ENCODE measurements around the gene ZCWPW1. TPM values are rescaled to one million over a fixed set of nuclear protein-coding genes. Genes with fewer than 3 reads are reported as not detected.
"Not testable (repeated sequence)": the region's sequence is repeated elsewhere in the genome, so short reads cannot be mapped to it uniquely, and the experiment has no call there.

ZCWPW1 gene
- polyA plus RNA-seq, 4 donors = 5.2 to 8.1 (median 5.8) TPM

DNA sequence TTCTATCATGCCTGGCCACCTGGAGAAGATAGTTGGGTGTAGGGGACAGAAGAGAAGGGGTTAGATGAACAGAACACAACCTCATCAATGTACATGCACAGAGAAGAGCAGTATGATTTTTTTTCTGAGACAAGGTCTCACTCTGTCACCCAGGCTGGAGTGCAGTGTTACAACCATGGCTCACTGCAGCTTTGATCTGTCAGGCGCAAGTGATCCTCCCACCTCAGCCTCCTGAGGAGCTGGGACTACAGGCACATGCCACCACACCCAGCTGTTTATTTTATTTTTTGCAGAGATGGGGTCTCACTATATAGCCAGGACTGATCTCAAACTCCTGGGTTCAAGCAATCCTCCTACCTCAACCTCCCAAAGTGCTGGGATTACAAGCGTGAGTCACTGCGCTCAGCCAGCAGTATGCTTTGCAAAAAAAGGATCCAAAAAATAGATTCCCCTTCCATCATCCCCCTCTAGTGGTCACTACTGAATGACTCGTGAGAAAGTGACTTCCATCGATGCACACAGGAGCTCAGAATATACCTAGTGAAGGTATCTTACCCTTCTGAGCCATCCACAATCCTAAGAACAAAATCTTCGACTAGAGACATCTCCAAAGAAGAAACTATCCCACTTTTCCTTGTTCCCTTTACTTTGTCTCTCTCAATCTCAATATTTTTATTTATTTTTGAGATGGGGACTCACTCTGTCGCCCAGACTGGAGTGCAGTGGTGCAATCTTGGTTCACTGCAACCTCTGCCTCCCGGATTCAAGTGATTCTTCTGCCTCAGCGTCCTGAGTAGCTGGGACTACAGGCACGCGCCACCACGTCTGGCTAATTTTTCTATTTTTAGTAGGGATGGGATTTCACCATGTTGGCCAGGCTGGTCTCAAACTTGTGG, 21.0 kb downstream of the ZCWPW1 start:
- peak in 1 of 4 donors; percentile 45 for DNase-seq (ENCODE audit: low read depth in 4 of 4, low spot score in 3 of 4)

GRCh38 chr7:100406767-100407166, 21.7 kb downstream of the ZCWPW1 start:
- no peak for DNase-seq (ENCODE audit: low read depth in 4 of 4, low spot score in 3 of 4)

- DNase-seq (ENCODE audit: low read depth in 4 of 4, low spot score in 3 of 4) = no peak
Observed at GRCh38 chr7:100402241-100402640, 26.3 kb downstream of the ZCWPW1 start.

GRCh38 chr7:100401811-100402210, 26.7 kb downstream of the ZCWPW1 start:
- no peak for DNase-seq (ENCODE audit: low read depth in 4 of 4, low spot score in 3 of 4)

GRCh38 chr7:100400656-100401055, 27.8 kb downstream of the ZCWPW1 start:
- peak in 3 of 4 donors; percentile 26 to 36 (median 30) for DNase-seq (ENCODE audit: low read depth in 4 of 4, low spot score in 3 of 4)

- DNase-seq (ENCODE audit: low read depth in 4 of 4, low spot score in 3 of 4) = no peak
Observed at GRCh38 chr7:100400041-100400440, 28.5 kb downstream of the ZCWPW1 start.

DNA sequence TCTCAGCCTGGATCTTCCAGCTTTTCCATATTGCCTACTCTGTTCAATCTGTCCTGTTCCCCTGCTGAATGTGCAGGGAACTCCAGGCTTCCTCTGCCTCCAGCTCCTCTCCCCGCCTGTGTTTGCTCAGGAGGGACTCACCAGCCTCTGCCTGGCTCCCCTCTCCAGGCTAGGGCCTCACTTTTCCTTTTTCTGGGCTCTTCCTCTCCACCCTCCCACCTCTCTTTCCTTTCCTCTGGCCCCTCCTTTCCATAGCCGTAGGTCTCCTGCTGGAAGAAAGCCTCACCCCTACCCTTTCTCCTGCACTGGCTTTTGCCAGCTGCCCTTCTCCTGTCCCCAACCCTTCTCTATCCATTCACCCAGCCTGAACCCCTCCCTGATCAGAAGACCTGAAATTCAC, 30.3 kb downstream of the ZCWPW1 start:
- DNase-seq (ENCODE audit: low read depth in 4 of 4, low spot score in 3 of 4) = no peak

DNA sequence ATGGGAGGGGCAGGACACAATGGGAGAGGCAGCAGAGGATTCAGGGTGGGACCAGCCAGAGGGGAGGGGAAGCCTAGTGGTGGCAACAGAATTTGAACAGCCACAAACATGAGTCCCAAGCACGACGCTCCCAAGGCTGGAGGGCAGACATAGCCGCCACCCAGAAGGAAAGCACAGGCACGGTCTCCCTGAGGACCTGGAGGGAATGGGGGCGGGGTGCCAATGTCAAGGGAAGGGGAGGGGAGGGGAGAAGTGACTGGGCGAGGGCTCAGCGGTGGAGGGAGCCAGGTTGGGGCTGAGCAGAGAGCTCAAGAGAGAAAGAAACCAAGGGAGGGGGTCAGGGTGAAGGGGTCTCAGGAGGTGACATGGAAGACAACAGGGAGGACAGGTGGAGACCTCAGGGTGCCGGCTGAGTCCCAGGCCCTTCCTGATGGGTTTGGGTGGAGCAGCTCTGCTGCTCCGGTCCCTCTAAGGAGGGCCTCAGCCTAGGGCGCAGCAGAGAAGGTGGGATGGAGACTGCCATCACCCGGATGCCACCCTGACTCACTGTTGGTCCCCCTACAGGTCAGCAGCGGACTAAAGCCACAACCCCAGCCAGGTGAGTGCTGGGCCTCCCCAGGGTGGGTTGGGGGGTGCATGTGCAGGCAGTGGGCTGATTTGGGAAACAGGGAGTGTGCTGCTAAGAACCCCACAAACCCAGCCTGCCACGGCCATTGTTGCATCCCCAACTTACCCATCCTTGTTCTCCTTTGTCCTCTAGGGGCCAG, 31.0 kb downstream of the ZCWPW1 start:
- no peak for DNase-seq (ENCODE audit: low read depth in 4 of 4, low spot score in 3 of 4)

DNA sequence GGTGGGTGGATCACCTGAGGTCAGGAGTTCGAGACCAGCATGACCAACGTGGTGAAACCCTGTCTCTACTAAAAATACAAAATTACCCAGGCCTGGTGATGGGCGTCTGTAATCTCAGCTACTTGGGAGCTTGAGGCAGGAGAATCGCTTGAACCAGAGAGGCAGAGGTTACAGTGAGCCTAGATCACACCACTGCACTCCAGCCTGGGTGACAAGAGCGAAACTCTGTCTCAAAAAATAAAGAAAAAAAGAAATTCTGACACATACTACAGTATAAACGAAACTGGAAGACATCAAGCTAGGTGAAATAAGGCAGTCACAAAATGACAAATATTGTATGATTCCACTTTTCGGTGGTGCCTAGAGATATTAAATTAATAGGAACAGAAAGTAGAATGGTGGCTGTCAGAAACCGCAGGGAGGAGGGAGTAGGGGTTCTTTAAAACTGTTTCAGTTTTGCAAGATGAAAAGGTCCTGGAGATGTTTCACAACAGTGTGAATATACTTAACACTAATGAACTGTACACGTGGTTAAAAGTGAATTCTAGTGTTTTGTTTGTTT, 32.0 kb downstream of the ZCWPW1 start:
- no peak for DNase-seq (ENCODE audit: low read depth in 4 of 4, low spot score in 3 of 4)

- no peak for DNase-seq (ENCODE audit: low read depth in 4 of 4, low spot score in 3 of 4)
Observed at GRCh38 chr7:100394077-100394476, 34.4 kb downstream of the ZCWPW1 start.

GRCh38 chr7:100393233-100393905, 35.1 kb downstream of the ZCWPW1 start:
- DNase-seq (ENCODE audit: low read depth in 4 of 4, low spot score in 3 of 4) = no peak

DNA sequence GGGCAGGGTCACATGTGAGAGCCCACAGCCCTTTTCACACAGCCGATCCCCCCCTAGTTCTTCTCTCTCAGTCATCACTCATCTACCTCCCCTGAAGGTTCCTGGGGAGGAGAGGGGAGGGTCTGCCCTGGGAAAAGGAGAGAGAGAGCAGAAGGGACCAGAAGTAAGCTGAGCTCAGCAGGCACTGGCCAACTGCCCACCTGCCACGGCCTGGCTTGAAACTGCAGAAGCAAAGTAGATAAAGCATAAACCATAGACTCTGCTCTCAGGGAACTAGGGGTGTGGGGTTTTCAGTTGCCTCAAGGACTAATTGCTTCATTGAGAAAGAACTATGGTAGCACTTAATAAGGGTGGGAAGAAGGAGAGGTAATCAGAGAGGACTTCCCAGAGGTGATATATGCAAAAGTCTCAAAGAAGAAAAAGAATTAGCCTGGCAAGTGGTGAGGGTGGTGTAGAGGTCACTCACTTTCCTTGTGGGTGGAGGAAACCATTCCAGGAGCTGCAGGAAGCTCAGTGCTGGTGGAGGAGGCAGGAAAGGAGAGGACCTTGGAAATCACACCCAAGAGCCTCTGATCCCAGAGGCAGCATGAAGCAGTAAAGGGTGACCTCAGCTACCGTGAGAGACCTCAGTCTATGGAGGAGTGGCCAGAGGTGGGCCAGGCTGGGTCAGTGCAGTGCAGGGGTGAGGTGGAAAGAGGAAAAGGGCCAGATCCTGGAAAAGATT, 38.1 kb downstream of the ZCWPW1 start:
- DNase-seq (ENCODE audit: low read depth in 4 of 4, low spot score in 3 of 4) = no peak

DNA sequence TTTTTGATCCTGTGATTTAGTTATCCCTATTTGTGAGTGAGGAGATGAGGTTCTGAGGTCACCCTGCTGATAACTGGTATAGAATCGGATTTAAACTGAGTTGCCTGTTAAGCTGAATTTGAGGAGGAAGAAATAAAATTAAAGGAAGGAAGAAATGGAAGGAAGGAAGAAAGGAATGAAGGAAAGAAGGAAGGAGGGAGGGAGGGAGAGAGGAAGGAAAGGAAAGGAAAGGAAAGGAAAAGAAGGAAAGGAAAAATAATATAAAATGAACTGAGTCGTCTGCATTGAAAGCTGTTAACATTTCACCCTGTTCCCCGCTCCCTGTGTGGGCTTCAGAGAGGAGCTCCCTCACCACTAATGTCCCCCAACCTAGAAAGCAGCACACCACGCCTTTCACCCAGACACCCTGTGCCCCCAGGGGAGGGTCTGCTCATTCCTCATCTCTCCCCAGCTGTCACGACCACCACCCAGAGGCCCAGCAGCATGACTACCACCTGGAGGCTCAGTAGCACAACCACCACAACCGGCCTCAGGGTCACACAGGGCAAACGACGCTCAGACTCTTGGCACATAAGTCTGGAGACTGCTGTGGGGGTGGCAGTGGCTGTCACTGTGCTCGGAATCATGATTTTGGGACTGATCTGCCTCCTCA, 38.9 kb downstream of the ZCWPW1 start:
- no peak for DNase-seq (ENCODE audit: low read depth in 4 of 4, low spot score in 3 of 4)

- DNase-seq (ENCODE audit: low read depth in 4 of 4, low spot score in 3 of 4) = no peak
Observed at GRCh38 chr7:100387695-100388094, 40.8 kb downstream of the ZCWPW1 start.

DNA sequence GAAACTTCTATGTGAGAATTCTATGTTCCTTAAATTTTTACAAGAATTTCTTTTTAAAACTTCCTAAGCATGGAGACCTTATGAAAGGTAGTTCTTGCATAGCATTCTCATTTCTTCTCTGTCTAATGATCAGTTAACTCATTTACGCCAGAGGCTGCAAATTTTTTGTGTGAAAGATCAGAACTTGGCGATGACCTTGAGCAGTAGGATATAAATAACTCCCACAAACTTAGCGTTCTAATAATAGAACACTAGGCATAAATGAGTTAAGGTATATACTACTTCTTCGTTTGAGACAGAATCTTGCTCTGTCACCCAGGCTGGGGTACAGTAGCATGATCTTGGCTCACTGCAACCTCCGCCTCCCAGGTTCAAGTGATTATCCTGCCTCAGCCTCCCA, 41.6 kb downstream of the ZCWPW1 start:
- DNase-seq (ENCODE audit: low read depth in 4 of 4, low spot score in 3 of 4) = no peak

- no peak for DNase-seq (ENCODE audit: low read depth in 4 of 4, low spot score in 3 of 4)
Observed at GRCh38 chr7:100384628-100385294, 43.7 kb downstream of the ZCWPW1 start.

DNA sequence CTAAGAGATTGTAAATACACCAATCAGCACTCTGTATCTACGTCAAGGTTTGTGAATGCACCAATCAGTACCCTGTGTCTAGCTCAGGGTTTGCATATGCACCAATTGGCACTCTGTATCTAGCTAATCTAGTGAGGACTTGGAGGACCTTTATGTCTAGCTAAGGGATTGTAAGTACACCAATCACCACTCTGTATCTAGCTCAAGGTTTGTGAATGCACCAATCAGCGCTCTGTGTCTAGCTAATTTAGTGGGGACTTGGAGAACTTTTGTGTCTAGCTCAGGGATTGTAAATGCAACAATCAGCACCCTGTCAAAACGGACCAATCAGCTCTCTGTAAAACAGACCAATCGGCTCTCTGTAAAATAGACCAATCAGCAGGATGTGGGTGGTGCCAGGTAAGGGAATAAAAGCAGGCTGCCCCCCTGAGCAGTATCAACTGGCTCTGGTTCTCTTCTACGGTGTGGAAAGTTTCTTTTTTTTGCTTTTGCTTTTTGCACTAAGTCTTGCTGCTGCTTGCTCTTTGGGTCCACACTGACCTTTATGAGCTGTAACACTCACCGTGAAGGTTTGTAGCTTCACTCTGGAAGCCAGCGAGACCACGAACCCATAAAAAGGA, 46.2 kb downstream of the ZCWPW1 start:
- DNase-seq (ENCODE audit: low read depth in 4 of 4, low spot score in 3 of 4) = not testable (repeated sequence)

DNA sequence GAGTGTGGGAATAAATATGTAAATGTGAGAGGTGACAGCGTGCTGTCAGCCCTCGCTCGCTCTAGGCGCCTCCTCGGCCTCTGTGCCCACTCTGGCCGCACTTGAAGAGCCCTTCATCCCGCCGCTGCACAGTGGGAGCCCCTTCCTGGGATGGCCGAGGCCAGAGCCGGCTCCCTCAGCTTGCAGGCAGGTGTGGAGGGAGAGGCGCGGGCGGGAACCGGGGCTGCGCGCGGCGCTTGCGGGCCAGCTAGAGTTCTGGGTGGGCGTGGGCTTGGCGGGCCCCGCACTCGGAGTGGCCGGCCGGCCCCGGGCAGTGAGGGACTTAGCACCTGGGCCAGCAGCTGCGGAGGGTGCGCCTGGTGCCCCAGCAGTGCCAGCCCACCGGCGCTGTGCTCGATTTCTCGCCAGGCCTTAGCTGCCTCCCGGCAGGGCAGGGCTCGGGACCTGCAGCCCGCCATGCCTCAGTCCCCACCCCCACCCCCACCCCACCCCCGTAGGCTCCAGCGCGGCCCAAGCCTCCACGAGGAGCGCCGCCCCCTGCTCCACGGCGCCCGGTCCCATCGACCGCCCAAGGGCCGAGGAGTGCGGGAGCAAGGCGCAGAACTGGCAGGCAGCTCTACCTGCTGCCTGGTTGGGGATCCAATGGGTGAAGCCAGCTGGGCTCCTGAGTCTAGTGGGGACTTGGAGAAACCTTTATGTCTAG, 46.8 kb downstream of the ZCWPW1 start:
- not testable (repeated sequence) for DNase-seq (ENCODE audit: low read depth in 4 of 4, low spot score in 3 of 4)

Measured in left renal pelvis (tissue), 4 donors.